GM19238 (cell line): Measurements from ENCODE around the gene CGB7.
"Not testable (repeated sequence)": the region's sequence is repeated elsewhere in the genome, so short reads cannot be mapped to it uniquely, and the experiment has no call there.

Experiments
- DNase-seq: peaks from one replicate; pipeline ENCODE4 v3.0.0; 2011; ENCODE audit warnings: low spot score; ENCODE audit not compliant: insufficient read length

Gene CGB7

DNA sequence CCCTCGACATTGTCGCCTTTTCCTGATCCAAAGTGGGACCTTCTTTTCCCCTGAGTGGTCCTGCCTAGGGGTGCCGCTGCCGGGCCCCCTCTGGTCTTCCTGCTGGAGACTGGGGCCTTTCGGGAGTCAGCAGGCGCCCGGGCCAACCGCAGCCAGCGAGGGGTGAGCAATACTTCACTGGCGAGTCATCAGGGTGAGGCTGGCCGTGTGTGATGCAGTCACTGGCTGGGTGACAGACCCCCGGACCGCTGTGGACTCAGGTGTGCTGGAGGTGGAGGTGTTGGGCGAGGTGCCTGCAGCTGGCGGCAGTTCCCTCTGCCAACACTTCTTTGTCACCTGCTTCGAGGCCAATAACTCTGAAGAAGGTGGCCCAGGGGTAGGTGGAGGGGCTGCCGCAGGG lies 15.4 kb downstream of the CGB7 start:
- DNase-seq = no peak

DNA sequence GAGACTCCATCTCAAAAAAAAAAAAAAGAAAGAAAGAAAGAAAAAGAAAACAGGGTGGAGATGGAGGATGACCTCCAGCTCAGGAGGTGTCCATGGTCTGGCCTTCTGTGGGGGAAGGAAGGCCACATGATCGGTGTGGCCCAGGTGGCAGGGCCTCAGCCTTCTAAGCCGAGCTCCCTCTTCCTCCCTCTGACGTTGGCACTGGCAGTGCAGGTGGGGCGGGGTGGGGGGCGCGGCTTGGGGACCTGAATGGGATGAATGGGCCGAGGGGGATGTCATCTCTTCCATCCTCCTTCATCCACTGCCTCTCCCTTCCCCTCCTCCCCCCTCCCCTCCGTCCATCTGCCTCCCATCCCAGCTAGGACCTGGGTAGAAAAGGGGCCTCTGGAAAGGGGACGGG lies 17.8 kb downstream of the CGB7 start:
- DNase-seq = not testable (repeated sequence)

DNA sequence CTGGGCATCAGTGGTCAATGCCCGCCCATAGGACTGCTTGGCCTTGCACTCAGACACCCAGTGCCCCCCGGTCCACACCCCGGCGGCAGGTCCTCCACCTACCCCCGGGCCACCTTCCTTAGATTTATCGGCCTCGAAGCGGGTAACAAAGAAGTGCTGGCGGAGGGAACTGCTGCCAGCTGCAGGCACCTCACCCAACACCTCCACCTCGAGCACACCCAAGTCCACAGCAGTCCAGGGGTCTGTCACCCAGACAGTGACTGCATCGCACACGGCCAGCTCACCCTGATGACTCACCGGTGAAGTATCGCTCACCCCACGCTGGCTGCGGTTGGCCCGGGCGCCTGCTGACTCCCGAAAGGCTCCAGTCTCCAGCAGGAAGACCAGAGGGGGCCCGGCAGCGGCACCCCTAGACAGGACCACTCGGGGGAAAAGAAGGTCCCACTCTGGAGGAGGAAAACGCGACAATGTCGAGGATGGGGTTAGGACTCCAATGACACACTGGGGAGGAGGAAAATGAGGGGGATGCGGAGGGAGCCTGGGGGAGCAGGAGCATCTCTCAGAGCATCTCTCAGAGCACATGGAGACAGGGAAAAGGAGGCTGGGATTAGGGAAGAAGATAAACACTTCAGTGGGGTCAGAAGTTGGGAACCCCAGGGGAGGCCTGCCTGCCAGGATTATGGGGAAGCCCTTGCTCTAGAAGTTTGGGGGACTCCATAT lies 18.8 kb downstream of the CGB7 start:
- DNase-seq = not testable (repeated sequence)

DNA sequence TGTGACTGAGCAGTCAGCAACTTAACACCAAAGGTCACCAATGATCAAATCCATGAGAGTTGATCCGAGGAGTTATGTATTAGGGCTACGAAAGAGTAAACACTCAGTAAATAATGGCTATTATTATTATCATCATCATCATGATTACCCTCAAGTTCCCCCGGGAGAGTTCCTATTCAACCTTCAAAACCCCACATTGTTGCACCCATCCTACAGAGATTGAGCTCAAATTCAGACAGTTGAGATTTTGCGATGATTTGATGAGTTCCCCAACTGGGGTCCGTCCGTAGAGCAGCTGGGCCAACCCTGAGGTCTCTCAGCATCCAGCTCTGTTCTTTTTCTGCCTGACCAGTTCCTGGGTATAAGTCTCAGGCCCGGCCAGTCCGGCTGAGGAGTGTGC lies 19.4 kb downstream of the CGB7 start:
- not testable (repeated sequence) for DNase-seq

DNA sequence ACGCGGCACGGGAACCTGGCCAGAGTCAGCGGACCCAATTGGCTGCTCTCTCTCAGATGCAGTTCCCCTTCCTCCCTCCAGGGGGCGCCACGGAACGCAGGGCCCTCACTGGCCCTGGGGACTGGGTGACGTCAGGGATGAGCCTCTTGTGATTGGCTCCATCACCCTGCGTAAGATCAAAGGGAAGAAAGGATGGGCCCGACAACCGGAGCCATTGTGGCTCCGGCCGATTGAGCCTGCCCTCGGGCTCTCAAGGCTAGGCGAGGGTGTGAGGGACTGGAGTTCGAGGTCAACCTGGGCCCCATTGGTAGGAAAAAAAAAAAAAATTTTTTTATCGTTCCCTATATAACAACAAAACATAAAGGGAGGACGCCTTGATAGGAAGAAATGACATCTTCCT lies 20.7 kb downstream of the CGB7 start, which contains the start of gene CGB1:
Gene CGB1 (minus strand): TSS at position 81 of the 400 bp plus-strand sequence. CDS start 184 bp downstream, outside the sequence.
- not testable (repeated sequence) for DNase-seq

DNA sequence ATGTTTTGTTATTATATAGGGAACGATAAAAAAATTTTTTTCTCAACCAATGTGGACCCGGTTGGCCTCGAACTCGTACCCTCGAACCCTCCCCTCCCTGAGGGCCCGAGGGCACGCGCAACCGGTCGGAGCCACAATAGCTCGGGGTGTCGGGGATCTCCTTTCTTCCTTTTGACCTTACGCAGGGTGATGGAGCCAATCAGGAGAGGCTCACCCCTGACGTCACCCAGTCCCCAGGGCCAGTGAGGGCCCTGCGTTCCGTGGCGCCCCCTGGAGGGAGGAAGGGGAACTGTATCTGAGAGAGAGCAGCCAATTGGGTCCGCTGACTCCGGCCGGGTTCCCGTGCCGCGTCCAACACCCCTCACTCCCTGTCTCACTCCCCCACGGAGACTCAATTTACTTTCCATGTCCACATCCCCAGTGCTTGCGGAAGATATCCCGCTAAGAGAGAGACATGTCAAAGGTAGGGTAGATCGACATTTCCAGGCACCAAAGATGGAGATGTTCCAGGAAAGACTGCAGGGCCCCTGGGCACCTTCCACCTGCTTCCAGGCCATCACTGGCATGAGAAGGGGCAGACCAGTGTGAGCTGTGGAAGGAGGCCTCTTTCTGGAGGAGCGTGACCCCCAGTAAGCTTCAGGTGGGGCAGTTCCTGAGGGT lies 25.8 kb downstream of the CGB7 start, which contains the start of gene CGB2:
Gene CGB2 (plus strand): TSS at position 249 of the 660 bp plus-strand sequence. CDS start 206 bp downstream, at position 455.
- DNase-seq = not testable (repeated sequence)

DNA sequence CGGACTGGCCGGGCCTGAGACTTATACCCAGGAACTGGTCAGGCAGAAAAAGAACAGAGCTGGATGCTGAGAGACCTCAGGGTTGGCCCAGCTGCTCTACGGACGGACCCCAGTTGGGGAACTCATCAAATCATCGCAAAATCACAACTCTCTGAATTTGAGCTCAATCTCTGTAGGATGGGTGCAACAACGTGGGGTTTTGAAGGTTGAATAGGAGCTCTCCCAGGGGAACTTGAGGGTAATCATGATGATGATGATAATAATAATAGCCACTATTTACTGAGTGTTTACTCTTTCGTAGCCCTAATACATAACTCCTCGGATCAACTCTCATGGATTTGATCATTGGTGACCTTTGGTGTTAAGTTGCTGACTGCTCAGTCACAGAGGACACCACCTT lies 27.2 kb downstream of the CGB7 start:
- DNase-seq = not testable (repeated sequence)

DNA sequence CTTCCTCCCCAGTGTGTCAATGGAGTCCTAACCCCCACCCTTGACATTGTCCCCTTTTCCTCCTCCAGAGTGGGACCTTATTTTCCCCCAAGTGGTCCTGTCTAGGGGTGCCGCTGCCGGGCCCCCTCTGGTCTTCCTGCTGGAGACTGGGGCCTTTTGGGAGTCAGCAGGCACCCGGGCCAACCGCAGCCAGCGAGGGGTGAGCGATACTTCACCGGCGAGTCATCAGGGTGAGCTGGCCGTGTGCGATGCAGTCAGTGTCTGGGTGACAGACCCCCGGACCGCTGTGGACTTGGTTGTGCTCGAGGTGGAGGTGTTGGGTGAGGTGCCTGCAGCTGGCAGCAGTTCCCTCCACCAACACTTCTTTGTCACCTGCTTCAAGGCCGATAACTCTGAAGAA lies 27.8 kb downstream of the CGB7 start:
- DNase-seq = not testable (repeated sequence)

DNA sequence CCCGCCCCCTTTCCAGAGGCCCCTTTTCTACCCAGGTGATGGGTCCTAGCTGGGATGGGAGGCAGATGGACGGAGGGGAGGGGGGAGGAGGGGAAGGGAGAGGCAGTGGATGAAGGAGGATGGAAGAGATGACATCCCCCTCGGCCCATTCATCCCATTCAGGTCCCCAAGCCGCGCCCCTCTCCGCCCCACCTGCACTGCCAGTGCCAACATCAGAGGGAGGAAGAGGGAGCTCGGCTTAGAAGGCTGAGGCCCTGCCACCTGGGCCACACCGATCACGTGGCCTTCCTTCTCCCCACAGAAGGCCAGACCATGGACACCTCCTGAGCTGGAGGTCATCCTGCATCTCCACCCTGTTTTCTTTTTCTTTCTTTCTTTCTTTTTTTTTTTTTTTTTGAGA lies 28.9 kb downstream of the CGB7 start:
- not testable (repeated sequence) for DNase-seq

GRCh38 chr19:49025599-49025998 lies 31.9 kb downstream of the CGB7 start:
- DNase-seq = not testable (repeated sequence)

DNA sequence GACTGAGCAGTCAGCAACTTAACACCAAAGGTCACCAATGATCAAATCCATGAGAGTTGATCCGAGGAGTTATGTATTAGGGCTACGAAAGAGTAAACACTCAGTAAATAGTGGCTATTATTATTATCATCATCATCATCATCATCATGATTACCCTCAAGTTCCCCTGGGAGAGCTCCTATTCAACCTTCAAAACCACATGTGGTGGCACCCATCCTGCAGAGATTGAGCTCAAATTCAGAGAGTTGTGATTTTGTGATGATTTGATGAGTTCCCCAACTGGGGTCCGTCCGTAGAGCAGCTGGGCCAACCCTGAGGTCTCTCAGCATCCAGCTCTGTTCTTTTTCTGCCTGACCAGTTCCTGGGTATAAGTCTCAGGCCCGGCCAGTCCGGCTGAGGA lies 32.5 kb downstream of the CGB7 start:
- DNase-seq = not testable (repeated sequence)

DNA sequence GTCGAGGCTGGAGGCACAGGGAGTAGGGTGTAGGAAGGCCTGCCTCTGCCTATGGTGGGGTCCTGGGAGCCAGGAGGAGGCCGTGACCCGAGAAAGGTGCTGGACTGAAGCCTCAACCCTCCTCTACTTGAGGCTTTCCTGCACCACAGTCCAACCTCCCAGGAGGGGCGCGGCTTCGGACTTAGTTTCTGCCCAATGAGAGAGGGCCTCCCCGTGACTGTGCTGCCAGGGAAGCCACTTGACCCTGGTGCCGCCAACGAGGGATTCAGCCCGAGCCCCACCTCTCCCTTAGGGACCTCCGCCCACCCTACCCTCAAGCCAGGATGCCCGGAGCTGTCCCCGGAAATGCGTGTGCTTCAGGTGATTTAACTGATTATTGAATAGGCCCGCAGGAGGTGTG lies 33.3 kb downstream of the CGB7 start, which contains the start of gene CGB3:
Gene CGB3 (minus strand): TSS at position 101 of the 400 bp plus-strand sequence. CDS start 362 bp downstream, outside the sequence.
- not testable (repeated sequence) for DNase-seq

DNA sequence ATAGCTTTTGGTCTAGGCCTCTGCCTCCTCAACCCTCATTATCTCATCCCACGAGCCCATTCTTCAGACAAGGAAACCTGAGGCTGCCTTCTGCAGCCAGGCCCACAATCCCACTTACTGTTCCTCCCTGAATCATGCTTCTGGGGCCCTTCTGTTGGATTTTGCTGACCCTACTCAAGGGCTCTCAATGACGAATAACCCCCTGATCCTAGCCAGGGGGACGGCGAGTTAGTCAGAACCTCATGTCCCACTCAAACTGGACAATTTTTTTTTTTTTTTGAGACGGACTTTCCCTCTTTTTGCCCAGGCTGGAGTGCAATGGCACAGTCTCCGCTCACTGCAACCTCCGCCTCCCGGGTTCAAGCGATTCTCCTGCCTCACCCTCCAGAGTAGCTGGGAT lies 35.4 kb downstream of the CGB7 start:
- DNase-seq = no peak

- no peak for DNase-seq
Observed at GRCh38 chr19:49020931-49021895, 36.3 kb downstream of the CGB7 start.

GRCh38 chr19:49020342-49020741 lies 37.2 kb downstream of the CGB7 start:
- DNase-seq = no peak

DNA sequence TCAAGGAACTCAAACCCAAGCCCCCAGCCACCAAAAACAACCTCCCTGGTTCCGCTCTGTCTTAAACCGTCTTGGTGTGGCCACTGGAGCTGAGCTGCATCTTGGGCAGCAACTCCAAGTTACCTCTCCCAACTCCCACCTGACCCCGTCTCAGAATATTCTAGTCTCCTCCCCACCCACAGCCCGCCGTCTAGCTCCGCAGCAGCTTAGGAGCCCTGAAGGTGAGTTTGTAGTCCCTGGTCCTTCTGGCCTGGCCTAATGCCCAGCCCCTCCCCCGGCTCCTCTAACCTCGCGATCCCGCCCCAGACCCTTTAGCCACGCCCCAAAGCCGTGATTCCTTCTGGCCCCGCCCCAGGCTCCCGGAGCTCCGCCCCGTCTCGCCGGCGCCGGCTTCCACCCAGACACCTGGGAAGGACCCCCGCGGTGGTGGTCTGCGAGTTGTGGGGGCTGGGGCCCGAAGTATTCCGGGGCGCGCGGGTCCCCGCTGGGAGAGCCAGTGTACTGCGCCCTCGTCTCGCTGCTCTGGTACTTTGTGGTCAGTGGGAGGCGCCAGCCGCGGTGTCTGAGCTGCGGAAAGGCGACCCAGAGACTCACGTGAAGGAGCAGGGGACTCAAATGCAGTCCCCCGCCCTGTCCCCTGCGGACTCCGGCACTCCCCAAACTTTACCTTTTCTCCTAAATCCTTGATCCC lies 38.2 kb downstream of the CGB7 start:
- peak; percentile 44 for DNase-seq

DNA sequence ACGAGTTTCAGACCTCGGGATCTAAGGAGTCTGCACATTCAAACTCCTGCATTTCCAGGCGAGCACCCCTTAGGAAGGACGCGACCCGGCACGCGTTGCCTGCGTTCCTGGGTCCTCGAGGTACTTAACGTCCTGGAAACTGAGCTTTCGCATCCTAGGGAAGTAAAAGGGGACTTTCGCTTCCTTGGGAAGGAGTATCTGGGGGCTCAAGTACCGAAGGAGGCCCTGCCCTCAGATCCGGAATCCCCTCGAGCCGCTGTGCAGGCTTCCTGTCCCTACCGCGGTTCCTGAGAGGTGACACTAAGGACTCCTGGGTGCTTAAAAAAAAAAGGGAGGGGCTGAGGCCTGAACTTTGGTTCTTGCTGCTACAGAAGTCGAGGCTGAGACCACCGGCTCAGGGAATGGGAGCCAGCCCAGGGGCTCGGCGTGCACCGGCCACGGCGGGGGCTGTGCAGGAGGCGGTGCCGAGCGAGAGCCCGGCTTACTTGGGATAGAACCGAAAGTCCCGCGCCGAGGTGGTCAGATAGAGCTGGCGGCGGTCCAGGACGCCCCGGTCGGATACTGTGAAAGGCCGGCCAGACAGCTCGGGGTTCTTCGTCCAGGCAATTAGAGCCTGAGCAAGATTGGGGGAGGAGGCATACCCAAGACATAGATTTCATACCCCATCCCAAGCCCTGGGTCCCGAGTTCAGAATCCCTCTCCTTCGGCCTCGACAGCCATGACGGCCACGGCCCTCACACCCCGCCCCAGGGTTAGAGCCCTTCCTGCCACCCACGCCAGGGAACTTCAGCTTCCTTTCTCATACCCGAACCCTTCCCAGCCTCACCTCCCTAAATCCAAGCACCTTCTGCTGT lies 38.9 kb downstream of the CGB7 start:
- DNase-seq = not testable (repeated sequence)

- peak; percentile 78 for DNase-seq
Observed at GRCh38 chr19:49017666-49018351, 39.7 kb downstream of the CGB7 start.

GRCh38 chr19:49017041-49017665 lies 40.4 kb downstream of the CGB7 start, which contains the start of gene LHB:
Gene LHB (minus strand): TSS chr19:49017091. CDS start chr19:49017081, 10 bp downstream.
- DNase-seq = no peak
